Endothelial cell of umbilical vein (primary cell): Measurements from ENCODE around the gene MNDA. TPM values are rescaled to one million over a fixed set of nuclear protein-coding genes. Genes with fewer than 3 reads are reported as not detected.

Source experiments
- BruUV-seq: library from RNA; stranded (reverse); fragments of 400-500 nt; replicated peaks from 2 replicates; lab custom pipeline; 2021; lab: Mats Ljungman, UMichigan
- CTCF ChIA-PET: fragments of 300-600, 350-600 bp; sonication (Branson Sonifier 250); formaldehyde crosslinking; loops from one replicate; lab custom pipeline; 2021; ENCODE audit warnings: antibody characterized with exemption, inconsistent platforms; lab: Charles Lee
- POLR2A ChIA-PET: fragments of 300-600, 350-600 bp; sonication (Branson Sonifier 250); formaldehyde crosslinking; loops from one replicate; lab custom pipeline; 2021; ENCODE audit warnings: antibody characterized with exemption, inconsistent platforms; lab: Charles Lee
- DNase-seq: peaks from one replicate; pipeline ENCODE4 v3.0.0-alpha.2; 2011; ENCODE audit warnings: low read depth, low spot score
- FAIRE-seq: peaks from 2 replicates; lab custom pipeline; 2011; peaks lifted over from hg19 to GRCh38; lab: Jason Lieb, UNC
- H2AFZ ChIP-seq: 2 replicates; pipeline ENCODE4 v1.6.0; 2012; ENCODE audit warnings: low read depth, low read length, control low read depth, inconsistent platforms
- H3K27ac ChIP-seq: 2 replicates; pipeline ENCODE4 v1.5.1; 2011; ENCODE audit warnings: low read depth, mild to moderate bottlenecking, control low read depth, low read length, moderate library complexity; ENCODE audit not compliant: insufficient read depth
- H3K27me3 ChIP-seq, 2 experiments: 2 replicates each; pipeline versions ENCODE4 v1.6.0 to v1.6.1; 2011; ENCODE audit warnings: low read length in 2 of 2, mixed read lengths in 1 of 2; ENCODE audit not compliant: control insufficient read depth in 2 of 2, insufficient read depth in 2 of 2
- H3K36me3 ChIP-seq, 2 experiments: 2 replicates in 1 of 2; 3 replicates in 1 of 2; pipeline ENCODE4 v1.5.1; 2011; ENCODE audit warnings: low read length in 2 of 2, mild to moderate bottlenecking in 1 of 2, moderate library complexity in 1 of 2; ENCODE audit not compliant: control insufficient read depth in 2 of 2, insufficient read depth in 2 of 2; ENCODE audit errors: extremely low read depth in 1 of 2
- H3K4me1 ChIP-seq: 3 replicates; pipeline ENCODE4 v1.5.1; 2011; ENCODE audit warnings: mild to moderate bottlenecking, low read length; ENCODE audit not compliant: control insufficient read depth, insufficient read depth; ENCODE audit errors: extremely low read depth
- H3K4me2 ChIP-seq: 2 replicates; pipeline ENCODE4 v1.6.1; 2011; ENCODE audit warnings: low read length, control low read depth, mixed read lengths; ENCODE audit not compliant: insufficient read depth
- H3K4me3 ChIP-seq, 3 experiments: fragments of 200-600 bp in 1 of 3; sonication (generic), shearing (Covaris generic) in 1 of 3; replicated peaks in 1 of 3; 2 replicates each; pipeline ENCODE4 v1.5.1; 2011 to 2016; ENCODE audit warnings: control low read depth in 3 of 3, low read length in 3 of 3, mild to moderate bottlenecking in 2 of 3, inconsistent platforms in 1 of 3, low read depth in 1 of 3, moderate library complexity in 1 of 3; ENCODE audit not compliant: insufficient read depth in 1 of 3
- H3K79me2 ChIP-seq: 2 replicates; pipeline ENCODE4 v1.6.0; 2012; ENCODE audit warnings: low read length, inconsistent platforms; ENCODE audit not compliant: control insufficient read depth, insufficient read depth
- H3K9ac ChIP-seq: replicated peaks from 2 replicates; pipeline ENCODE3; 2011; ENCODE audit warnings: low read length, control low read depth; ENCODE audit not compliant: insufficient read depth; ENCODE audit errors: extremely low read depth
- H3K9me1 ChIP-seq: replicated peaks from 3 replicates; pipeline ENCODE4 v1.6.0; 2011; ENCODE audit warnings: mild to moderate bottlenecking, low read length; ENCODE audit not compliant: control insufficient read depth, insufficient read depth; ENCODE audit errors: extremely low read depth
- H3K9me3 ChIP-seq: replicated peaks from 2 replicates; pipeline ENCODE4 v1.5.1; 2012; ENCODE audit warnings: low read length, inconsistent platforms; ENCODE audit not compliant: control insufficient read depth, insufficient read depth
- H4K20me1 ChIP-seq: replicated peaks from 2 replicates; pipeline ENCODE3; 2011; ENCODE audit warnings: mild to moderate bottlenecking, low read length; ENCODE audit not compliant: control insufficient read depth, insufficient read depth; ENCODE audit errors: extremely low read depth
- EZH2 ChIP-seq: IDR thresholded peaks from 2 replicates; pipeline ENCODE4 v1.6.1; 2012; ENCODE audit warnings: borderline replicate concordance, low read depth, mild to moderate bottlenecking, moderate library complexity, low read length, inconsistent platforms; ENCODE audit not compliant: severe bottlenecking
- FOS ChIP-seq: IDR thresholded peaks from 2 replicates; pipeline ENCODE4 v1.6.1; 2011; ENCODE audit warnings: mild to moderate bottlenecking, low read length, moderate library complexity, borderline replicate concordance; ENCODE audit not compliant: insufficient read depth
- GATA2 ChIP-seq: IDR thresholded peaks from 2 replicates; pipeline ENCODE4 v1.7.0; 2011; ENCODE audit warnings: low read depth, mild to moderate bottlenecking, moderate library complexity, mixed read lengths, low read length; ENCODE audit not compliant: insufficient read length, insufficient read depth
- JUN ChIP-seq: IDR thresholded peaks from 2 replicates; pipeline ENCODE4 v1.6.1; 2011; ENCODE audit warnings: borderline replicate concordance, low read depth; ENCODE audit not compliant: insufficient read length, insufficient read depth
- MYC ChIP-seq: IDR thresholded peaks from one replicate; pipeline ENCODE4 v1.6.1; 2011; ENCODE audit warnings: mild to moderate bottlenecking, low read depth, low read length
- POLR2A ChIP-seq: IDR thresholded peaks from 2 replicates; pipeline ENCODE4 v1.6.1; 2012; ENCODE audit warnings: low read depth, mild to moderate bottlenecking, control low read depth, low read length
- POLR2AphosphoS5 ChIP-seq: IDR thresholded peaks from 2 replicates; pipeline ENCODE4 v1.6.1; 2012; ENCODE audit warnings: low read depth, mild to moderate bottlenecking, control low read depth, low read length, moderate library complexity; ENCODE audit not compliant: insufficient read depth
- dilution Hi-C: fragments of 300-500 bp; cut with MboI; formaldehyde crosslinking; loops from one replicate; pipeline ENCODE4 v1.15.0; 2019; ENCODE audit warnings: low sequenced_read_pairs; ENCODE audit not compliant: extremely low pct_ligation_motif_present
- intact Hi-C: fragments of 100-400 bp; cut with micrococcal nuclease; formaldehyde crosslinking; loops from one replicate; pipeline ENCODE4 v1.10.0; 2022
- polyA plus RNA-seq, 4 experiments: library from polyadenylated mRNA; depleted of rRNA in 3 of 4; stranded (reverse) in 3 of 4; unstranded in 1 of 4; fragments of >200 nt; gene quantifications; 2 replicates each; pipeline versions ENCODE4 v1.2.1 to v1.2.3, GENCODE V29; 2011 to 2012; ENCODE audit warnings: missing spikeins in 1 of 4
- total RNA-seq: library from RNA; stranded (reverse); gene quantifications from 2 replicates; pipeline ENCODE4 v1.2.3, GENCODE V29; 2021
- TF ChIP-seq, protein P1 (sequence below): IDR thresholded peaks from 2 replicates; pipeline ENCODE4 v1.6.1; 2011; ENCODE audit not compliant: insufficient read depth, insufficient read length
- TF ChIP-seq, protein P2 (sequence below), 2 donors: IDR thresholded peaks; 1 replicate in 1 of 2; 2 replicates in 1 of 2; pipeline ENCODE4 v1.5.1; 2011; ENCODE audit warnings: low read length in 2 of 2, mild to moderate bottlenecking in 2 of 2, moderate library complexity in 2 of 2, control low read depth in 1 of 2, inconsistent platforms in 1 of 2, low read depth in 1 of 2; ENCODE audit not compliant: insufficient read depth in 1 of 2; ENCODE audit errors: extremely low read depth in 1 of 2

Gene MNDA
- total and polyA plus RNA-seq, 2 donors (not counting 3 experiments of a cell fraction or from before 2014, with no cell fraction given), result not detected

DNA sequence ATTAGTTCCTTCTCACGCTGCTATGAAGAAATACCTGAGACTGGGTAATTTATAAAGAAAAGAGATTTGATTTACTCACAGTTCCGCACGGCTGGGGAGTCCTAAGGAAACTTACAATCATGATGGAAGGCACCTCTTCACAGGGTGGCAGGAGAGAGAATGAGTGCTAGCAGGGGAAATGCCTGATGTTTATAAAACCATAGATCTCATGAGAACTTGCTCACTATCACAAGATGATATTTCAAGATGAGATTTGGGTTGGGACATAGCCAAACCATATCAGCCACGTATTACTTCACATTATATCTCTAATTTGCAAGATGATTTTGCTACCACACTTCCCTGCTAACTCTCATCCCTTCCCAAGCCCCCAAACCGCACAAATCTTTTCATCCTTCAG, 9.1 kb downstream of the MNDA start:
- intact Hi-C loops (no loop called here), dilution Hi-C loops (no loop called here)
- no peak overlapping the region for H3K4me3 ChIP-seq
- no peaks in the 10 kb centered on the region for H3K9me1 ChIP-seq
- no peaks in the 10 kb centered on the region for H3K27me3 ChIP-seq
- no peaks in the 10 kb centered on the region for H4K20me1 ChIP-seq
- H3K36me3 ChIP-seq, result no peaks in the 10 kb centered on the region
- no peak overlapping the region for H3K9ac ChIP-seq
- no peak for FAIRE-seq
- ChIA-PET POLR2A (no interaction called here), CTCF (no interaction called here)
- no TSS peak for BruUV-seq
- H3K4me1 ChIP-seq, result no peaks in the 10 kb centered on the region
- DNase-seq, result no peak
- no peak overlapping the region for H3K27ac ChIP-seq
- H3K79me2 ChIP-seq, result no peaks in the 10 kb centered on the region
- H2AFZ ChIP-seq, result no peak overlapping the region
- no peak overlapping the region for H3K4me2 ChIP-seq
- no peak for TF ChIP-seq GATA2
- no peak for TF ChIP-seq EZH2
- TF ChIP-seq, protein P1, sequence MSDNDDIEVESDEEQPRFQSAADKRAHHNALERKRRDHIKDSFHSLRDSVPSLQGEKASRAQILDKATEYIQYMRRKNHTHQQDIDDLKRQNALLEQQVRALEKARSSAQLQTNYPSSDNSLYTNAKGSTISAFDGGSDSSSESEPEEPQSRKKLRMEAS, result no peak
- TF ChIP-seq, protein P2, sequence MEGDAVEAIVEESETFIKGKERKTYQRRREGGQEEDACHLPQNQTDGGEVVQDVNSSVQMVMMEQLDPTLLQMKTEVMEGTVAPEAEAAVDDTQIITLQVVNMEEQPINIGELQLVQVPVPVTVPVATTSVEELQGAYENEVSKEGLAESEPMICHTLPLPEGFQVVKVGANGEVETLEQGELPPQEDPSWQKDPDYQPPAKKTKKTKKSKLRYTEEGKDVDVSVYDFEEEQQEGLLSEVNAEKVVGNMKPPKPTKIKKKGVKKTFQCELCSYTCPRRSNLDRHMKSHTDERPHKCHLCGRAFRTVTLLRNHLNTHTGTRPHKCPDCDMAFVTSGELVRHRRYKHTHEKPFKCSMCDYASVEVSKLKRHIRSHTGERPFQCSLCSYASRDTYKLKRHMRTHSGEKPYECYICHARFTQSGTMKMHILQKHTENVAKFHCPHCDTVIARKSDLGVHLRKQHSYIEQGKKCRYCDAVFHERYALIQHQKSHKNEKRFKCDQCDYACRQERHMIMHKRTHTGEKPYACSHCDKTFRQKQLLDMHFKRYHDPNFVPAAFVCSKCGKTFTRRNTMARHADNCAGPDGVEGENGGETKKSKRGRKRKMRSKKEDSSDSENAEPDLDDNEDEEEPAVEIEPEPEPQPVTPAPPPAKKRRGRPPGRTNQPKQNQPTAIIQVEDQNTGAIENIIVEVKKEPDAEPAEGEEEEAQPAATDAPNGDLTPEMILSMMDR (IDR thresholded peaks at IDR 0.05; ENCODE audit: extremely low read depth in 1 of 2, insufficient read depth in 1 of 2, low read depth in 1 of 2, low read length in 2 of 2), result no peak
- TF ChIP-seq JUN, result no peak
- TF ChIP-seq FOS, result no peak
- TF ChIP-seq POLR2AphosphoS5, result no peak
- no peak for TF ChIP-seq POLR2A
- TF ChIP-seq MYC, result no peak
- no peaks in the 10 kb centered on the region for H3K9me3 ChIP-seq
